GM12865 (cell line): Measurements from ENCODE around the gene LCN9.
"Not testable (repeated sequence)": the region's sequence is repeated elsewhere in the genome, so short reads cannot be mapped to it uniquely, and the experiment has no call there.

Experiments used
- DNase-seq: peaks from one replicate; pipeline ENCODE4 v3.0.0; 2010; ENCODE audit warnings: low read depth
- H3K4me3 ChIP-seq: 2 replicates; pipeline ENCODE4 v1.5.1; 2011; ENCODE audit warnings: mild to moderate bottlenecking, low read depth, low read length, control low read depth
- TF ChIP-seq, protein P1 (sequence below): IDR thresholded peaks from 2 replicates; pipeline ENCODE4 v1.5.1; 2011; ENCODE audit warnings: low read length, control low read depth, low read depth, inconsistent platforms; ENCODE audit not compliant: insufficient read depth; ENCODE audit errors: missing control alignments

LCN9 gene

DNA sequence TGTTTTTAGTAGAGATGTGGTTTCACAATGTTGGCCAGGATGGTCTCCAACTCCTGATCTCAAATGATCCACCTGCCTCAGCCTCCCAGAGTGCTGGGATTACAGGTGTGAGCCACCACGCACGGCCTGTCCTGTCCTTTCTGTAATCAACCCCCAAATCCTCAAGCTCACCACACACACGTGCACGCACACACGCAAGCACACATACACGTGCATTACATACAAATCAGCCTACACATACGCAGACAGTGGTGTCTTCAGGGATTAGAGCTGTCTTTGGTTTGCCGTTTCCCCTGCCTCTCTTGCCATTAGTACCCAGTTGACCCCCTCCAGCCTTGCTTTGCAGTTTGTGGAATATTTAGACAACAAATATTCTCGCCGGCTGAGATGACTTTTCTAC lies 30.3 kb upstream of the LCN9 start:
- H3K4me3 ChIP-seq = no peak overlapping the region
- DNase-seq = no peak
- TF ChIP-seq, protein P1, sequence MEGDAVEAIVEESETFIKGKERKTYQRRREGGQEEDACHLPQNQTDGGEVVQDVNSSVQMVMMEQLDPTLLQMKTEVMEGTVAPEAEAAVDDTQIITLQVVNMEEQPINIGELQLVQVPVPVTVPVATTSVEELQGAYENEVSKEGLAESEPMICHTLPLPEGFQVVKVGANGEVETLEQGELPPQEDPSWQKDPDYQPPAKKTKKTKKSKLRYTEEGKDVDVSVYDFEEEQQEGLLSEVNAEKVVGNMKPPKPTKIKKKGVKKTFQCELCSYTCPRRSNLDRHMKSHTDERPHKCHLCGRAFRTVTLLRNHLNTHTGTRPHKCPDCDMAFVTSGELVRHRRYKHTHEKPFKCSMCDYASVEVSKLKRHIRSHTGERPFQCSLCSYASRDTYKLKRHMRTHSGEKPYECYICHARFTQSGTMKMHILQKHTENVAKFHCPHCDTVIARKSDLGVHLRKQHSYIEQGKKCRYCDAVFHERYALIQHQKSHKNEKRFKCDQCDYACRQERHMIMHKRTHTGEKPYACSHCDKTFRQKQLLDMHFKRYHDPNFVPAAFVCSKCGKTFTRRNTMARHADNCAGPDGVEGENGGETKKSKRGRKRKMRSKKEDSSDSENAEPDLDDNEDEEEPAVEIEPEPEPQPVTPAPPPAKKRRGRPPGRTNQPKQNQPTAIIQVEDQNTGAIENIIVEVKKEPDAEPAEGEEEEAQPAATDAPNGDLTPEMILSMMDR = no peak

DNA sequence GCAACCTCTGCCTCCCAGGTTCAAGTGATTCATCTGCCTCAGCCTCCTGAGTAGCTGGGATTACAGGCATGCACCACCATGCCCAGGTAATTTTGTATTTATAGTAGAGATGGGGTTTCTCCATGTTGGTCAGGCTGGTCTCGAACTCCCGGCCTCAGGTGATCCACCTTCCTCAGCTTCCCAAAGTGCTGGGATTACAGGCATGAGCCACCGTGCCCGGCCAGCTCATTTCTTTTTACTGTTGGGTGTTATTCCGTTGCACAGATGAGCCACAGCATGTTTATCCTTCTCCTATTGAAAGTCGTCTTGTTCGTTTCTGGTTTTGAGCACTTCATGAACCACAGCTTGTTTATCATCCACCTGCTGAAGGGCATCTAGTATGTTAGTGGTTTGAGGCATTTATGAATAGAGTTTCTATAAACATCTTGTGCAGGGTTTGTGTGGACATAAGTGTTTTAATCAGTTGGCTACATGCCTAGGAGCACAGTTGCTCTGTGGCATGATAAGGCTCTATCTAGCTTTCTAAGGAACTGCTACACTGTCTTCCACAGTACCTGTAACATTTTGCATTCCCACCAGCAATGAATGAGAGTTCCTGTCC lies 26.1 kb upstream of the LCN9 start:
- not testable (repeated sequence) for H3K4me3 ChIP-seq, DNase-seq

DNA sequence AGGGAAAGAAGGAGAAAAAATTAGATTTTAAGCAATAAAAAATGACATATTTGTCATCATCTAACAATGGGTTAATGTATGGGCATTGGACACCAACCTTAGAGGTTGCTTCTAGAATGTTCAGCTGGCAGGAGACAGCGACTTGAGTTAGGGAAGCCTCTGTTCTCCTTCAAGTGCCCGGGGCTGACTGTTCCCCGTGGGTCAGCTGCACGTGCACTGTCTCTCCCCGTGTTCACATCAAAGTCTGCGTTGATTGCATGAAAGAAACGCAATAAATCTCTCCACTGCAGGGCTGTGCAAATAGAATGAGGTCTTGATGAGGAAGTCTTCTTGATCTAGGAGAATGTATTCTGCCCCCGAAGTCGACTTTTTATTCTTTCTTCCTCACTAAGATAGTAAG lies 23.9 kb upstream of the LCN9 start, which contains the start of gene GLT6D1:
Gene GLT6D1 (minus strand): TSS at position 345 of the 400 bp plus-strand sequence. CDS start 353 bp downstream, outside the sequence.
- DNase-seq = no peak
- TF ChIP-seq, protein P1 = no peak
- H3K4me3 ChIP-seq = no peak within 1 kb of the TSS

DNA sequence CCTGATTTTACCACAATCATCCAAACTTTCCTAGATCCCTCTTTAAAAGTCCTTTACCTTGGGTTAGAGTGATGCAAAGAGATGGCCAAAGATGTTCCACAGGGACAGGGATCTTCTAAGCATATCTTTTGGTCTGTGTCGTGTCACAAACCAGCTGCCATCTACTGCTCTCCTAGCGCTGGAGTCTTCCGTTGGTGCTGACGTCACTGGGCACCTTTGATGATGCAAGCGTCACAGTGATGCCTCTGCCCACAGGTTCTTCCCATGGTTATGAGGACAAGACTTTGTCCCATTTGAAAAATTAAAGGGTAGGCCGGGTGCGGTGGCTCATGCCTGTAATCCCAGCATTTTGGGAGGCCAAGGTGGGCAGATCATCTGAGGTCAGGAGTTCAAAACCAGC lies 22.1 kb upstream of the LCN9 start:
- H3K4me3 ChIP-seq = no peak overlapping the region
- TF ChIP-seq, protein P1 = no peak
- no peak for DNase-seq

DNA sequence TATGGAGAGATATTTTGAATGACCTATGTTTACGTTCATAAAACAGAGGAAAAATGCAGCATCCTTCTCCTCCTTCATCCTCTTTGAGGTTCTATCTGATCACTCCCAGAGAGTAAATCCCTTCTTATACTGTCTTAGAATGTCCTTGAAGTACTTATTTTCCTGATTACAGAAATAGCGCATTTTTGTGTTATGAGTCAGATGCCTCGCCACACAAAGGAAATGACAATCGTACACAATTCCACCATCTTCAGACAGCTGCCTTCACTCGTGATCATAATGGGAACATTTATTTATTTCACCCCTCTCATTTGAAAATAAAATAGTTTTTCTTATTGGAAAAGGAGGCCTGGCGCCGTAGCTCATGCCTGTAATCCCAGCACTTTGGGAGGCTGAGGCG lies 21.4 kb upstream of the LCN9 start:
- TF ChIP-seq, protein P1 = no peak
- DNase-seq = no peak
- no peak overlapping the region for H3K4me3 ChIP-seq

DNA sequence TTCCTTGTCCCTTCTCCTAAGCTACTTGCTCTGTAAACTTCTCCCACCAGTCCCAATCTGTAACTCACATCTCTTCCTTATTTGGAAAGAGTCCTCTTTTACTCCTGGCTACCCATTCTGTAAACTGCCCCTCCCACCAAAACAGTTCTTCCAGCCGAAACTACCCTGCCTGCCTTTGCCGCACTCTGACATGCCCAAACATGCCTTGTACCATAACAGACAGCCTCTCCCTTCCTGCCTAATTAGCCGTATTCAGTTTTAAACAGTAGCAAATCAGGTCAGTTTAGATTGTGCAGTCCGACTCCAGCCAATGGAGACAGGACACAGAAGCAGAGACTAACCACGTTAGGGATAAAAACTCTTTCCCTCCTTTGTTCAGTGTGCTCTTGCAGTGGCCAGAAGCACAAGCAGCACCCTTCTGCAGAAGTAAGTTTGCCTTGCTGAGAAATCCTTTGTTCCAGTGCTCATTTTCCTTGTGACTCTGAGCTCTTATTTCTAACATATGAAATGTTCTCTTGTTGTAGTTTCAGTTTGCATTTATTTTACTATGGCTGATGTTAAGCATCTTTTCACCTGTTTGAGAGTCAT lies 18.4 kb upstream of the LCN9 start:
- no peak overlapping the region for H3K4me3 ChIP-seq
- TF ChIP-seq, protein P1 = no peak
- DNase-seq = no peak

DNA sequence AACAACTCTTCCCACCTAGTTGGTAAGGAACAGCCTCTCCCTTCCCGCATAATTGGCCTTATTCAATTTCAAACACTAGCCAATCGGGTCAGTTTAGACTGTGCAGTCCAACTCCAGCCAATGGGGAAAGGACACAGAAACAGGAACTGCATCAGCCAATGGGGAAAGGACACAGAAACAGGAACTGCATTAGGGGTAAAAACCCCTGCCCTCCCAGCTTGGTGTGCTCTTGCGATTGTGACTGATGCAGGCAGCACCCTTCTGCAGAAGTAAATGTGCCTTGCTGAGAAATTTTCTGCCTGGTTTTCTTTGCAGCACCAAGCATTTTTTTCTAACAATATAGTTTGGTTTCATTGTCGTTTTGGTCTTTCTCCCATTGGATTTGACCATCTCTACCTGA lies 15.2 kb upstream of the LCN9 start:
- DNase-seq = no peak
- TF ChIP-seq, protein P1 = no peak
- H3K4me3 ChIP-seq = no peak overlapping the region
